GM19025 (cell line): ENCODE measurements around the gene CDSN.
"Not testable (repeated sequence)": the region's sequence is repeated elsewhere in the genome, so short reads cannot be mapped to it uniquely, and the experiment has no call there.

Source experiments
- ATAC-seq: cut with Tn5 transposase; IDR thresholded peaks from one replicate; pipeline ENCODE4 v1.9.1; 2021; ENCODE audit warnings: mild to moderate bottlenecking, low read depth, moderate library complexity; ENCODE audit not compliant: unreplicated experiment

Gene CDSN, protein sequence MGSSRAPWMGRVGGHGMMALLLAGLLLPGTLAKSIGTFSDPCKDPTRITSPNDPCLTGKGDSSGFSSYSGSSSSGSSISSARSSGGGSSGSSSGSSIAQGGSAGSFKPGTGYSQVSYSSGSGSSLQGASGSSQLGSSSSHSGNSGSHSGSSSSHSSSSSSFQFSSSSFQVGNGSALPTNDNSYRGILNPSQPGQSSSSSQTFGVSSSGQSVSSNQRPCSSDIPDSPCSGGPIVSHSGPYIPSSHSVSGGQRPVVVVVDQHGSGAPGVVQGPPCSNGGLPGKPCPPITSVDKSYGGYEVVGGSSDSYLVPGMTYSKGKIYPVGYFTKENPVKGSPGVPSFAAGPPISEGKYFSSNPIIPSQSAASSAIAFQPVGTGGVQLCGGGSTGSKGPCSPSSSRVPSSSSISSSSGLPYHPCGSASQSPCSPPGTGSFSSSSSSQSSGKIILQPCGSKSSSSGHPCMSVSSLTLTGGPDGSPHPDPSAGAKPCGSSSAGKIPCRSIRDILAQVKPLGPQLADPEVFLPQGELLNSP

DNA sequence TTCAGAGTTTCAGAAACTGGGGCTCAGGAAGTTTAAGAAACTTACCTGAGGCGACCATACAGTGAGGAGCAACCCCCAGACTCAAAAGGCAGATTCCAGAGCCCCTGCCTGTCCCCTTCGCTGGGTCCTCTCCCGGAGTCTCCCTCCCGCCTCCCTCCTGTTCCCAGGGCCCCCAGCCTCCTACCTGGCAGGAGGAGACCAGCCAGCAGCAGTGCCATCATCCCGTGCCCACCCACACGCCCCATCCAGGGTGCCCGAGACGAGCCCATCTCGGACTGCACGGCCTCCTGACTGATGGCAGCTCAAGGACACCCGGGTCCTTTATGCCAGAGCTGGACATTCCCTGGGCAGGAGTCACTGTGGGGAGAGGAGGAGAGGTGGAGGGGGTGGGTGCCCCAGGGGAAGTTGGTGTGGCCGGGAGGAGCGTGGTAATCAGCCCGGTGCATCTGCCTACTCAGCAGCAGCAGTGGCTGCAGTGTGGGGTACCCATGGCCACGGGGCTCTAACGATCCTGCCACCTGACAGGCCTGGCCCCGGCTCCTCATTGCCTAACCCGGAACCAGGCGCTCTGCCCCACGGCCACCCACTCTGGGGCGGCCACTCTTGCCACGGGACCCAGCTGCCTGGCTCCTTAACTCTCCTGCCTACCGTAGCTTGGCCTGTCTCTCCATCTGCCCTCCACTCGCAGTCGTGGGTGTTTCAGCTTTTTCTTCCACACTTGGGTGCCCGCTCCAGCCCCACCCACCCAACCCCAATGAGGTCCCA is at the start of gene CDSN:
TSS of gene CDSN (minus strand) at position 296 of the 765 bp plus-strand sequence. CDS start at position 269, 27 bp downstream.
- no peak for ATAC-seq

- ATAC-seq = no peak
Observed at GRCh38 chr6:31169123-31169857, 49.0 kb upstream of the CDSN start.

DNA sequence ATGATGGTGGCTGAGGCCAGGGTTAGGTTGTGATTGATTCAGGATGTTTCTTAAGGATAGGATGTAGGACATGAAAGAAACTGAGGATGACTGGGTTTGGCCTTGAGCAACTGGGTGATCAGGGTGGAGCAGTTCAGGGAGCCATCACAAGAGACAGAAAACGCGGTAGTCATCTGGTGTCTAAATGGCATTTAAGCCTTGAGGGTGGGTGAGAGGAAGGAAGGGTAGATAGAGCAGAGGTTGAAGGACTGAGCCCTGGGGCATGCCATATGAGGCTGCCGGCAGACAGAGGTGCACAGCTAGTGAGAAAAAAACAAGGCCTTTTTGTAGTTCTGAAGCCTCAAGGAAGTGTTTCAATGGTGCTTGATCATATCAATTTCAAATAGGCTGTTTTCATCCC is 48.4 kb upstream of the CDSN start:
- no peak for ATAC-seq

- ATAC-seq = no peak
Observed at GRCh38 chr6:31165986-31166385, 45.7 kb upstream of the CDSN start.

DNA sequence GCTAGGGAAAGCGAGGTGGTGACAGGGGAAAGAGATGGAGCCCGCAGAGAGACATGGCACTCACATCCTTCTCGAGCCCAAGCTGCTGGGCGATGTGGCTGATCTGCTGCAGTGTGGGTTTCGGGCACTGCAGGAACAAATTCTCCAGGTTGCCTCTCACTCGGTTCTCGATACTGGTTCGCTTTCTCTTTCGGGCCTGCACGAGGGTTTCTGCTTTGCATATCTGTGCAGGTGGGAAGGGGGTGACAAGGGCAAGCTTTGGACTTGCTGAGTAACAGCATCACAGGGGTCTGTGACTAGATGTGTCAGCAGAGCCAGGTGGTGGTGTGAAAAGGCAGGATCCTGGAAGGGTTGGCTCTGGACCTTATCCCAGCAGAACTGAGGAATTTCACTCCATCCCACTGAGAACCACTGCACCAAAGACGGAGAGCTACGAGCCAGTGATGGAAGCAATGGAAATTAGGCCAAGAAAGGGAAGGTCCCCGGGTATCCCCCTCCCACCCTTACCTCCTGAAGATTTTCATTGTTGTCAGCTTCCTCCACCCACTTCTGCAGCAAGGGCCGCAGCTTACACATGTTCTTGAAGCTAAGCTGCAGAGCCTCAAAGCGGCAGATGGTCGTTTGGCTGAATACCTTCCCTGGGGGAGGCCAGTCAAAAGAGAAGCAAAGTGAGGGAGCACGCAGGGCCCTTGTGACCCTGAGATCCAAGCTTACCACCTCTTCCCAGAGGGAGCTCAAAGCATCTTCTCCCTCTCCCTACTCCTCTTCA is 45.0 kb upstream of the CDSN start:
- peak; percentile 68 for ATAC-seq

DNA sequence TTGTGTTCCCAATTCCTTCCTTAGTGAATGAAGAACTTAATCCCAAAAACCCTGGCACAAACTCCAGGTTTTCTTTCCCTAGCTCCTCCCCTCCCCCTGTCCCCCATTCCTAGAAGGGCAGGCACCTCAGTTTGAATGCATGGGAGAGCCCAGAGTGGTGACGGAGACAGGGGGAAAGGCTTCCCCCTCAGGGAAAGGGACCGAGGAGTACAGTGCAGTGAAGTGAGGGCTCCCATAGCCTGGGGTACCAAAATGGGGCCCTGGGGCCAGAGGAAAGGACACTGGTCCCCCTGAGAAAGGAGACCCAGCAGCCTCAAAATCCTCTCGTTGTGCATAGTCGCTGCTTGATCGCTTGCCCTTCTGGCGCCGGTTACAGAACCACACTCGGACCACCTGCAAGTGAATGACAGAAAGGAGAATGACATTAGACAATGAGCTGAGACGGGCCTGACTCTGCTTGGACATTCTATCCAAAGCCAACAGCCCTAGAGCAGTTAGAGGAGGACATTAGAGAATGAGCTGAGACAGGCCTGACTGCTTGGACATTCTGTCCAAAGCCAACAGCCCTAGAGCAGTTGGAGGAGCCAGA is 44.3 kb upstream of the CDSN start:
- not testable (repeated sequence) for ATAC-seq

GRCh38 chr6:31163922-31164321 is 43.7 kb upstream of the CDSN start:
- ATAC-seq = no peak

DNA sequence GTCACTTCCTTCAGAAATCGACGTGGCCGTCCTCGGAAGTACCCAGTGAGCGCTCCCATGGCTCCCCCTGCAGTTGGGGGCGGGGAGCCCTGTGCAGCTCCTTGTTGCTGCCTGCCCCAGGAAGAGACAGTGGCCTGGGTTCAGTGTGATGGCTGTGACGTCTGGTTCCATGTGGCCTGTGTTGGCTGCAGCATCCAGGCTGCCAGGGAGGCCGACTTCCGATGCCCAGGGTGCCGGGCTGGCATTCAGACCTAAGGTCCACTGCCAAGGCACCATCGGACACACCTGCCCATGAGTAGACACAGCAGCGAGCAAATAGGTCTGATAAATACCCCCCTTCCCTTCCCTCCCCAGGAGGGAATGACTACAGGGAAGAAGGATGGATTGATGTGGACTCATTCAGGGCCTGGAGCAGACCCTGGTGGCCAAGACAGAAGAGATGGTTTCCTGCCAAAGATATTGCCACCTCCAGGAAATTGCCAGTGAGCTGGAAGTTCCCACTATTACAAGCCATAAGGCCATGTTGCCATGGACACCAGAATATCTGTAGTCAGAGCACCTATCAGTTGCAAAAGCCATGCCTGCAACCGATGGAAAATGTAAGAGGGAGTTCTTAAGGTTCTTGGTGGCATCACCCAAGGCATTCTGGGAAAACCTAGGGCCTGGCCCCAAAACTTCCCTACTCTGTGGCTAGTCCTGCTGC is 42.4 kb upstream of the CDSN start:
- no peak for ATAC-seq

GRCh38 chr6:31161216-31162126 is 41.2 kb upstream of the CDSN start:
- ATAC-seq = no peak

GRCh38 chr6:31158863-31159855 is 38.9 kb upstream of the CDSN start:
- ATAC-seq = no peak

DNA sequence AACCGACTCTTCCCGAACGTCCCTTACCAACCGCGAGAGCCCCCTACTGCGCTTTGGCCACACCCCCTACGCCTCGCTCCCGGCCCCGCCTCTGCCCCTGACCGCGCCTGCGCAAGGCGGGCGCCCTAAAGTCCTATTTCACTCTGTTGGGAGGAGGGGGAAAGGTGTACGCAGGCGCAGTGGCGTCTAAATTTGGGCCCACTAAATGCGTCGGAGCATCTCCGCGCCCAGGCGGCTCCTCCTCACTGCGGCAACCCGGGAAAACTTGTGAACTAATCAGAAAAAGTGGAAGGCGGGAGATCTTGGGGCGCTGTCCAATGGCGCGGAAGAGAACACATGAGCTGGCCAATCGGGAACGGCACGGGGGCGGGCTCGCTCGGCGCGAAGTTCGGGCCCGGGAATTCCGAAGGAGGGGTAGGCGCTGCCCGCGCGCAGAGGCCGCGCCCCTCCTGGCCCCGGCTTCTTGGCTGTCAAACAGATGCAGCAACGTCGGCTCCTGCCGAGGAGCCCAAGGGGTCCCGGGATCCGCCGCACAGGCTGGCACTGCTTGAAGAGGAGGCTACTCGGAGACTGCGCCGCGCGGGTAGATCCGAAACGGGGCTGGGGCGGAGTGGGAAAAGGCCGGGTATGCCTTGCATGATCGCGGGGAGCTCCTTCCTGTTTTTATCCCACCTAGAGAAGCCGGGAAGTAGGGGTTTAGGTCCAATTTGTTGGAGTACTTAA is 38.1 kb upstream of the CDSN start, which contains the start of gene TCF19:
TSS of gene TCF19 (plus strand) at position 450 of the 723 bp plus-strand sequence. CDS start 881 bp downstream, outside the sequence.
- ATAC-seq = peak; percentile 83

GRCh38 chr6:31157513-31158139 is 37.4 kb upstream of the CDSN start, which contains the start of gene CCHCR1:
Gene CCHCR1, minus strand, starts transcription at chr6:31157802. Its CDS starts 202 bp downstream, at chr6:31157600.
- no peak for ATAC-seq

- no peak for ATAC-seq
Observed at GRCh38 chr6:31156641-31157040, 36.4 kb upstream of the CDSN start.

DNA sequence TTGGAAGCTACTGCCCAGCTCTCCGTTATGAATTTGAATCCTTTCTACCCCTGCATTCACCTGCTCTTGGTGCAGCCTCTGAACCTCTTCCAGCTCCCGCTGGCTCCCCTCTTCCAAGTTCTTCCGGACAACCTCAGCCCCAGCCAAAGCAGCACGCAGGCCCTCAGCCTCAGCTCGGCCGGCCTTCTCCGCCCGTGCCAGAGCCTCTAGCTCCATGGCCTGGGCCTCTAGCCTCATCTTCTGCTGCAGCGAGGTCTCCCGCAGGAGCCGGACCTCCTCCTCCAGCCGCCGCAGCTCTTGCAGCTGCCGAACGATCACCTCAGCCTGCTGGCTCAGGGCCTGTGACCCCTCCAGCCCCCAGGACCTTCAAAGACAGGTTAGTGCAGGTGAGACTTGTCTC is 34.2 kb upstream of the CDSN start:
- no peak for ATAC-seq

GRCh38 chr6:31152781-31153180 is 32.5 kb upstream of the CDSN start:
- ATAC-seq = no peak
